ENCODE data around the gene WDR26. TPM values are rescaled to one million over a fixed set of nuclear protein-coding genes. Genes with fewer than 3 reads are reported as not detected.

WDR26 gene
- total RNA-seq, 1 experiment from 2014 or later: 84.9 TPM

DNA sequence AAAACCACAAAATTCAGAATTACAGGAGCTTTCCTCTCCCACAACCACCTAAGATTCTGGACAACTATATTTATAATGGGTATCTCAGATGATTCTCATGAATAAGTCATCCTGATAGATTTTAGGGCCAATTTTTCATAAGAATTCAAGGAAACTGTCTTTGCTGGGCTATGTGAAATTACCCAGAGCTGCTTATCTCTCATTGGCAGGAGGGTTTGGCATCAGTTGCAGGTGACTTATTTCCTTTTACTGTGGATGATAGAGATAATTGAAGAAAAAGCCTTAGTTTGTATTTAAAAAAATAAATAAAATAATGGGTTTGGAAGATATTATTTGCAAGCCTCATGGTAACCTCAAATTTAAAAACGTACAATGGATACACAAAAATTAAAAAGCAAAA, 38.2 kb upstream of the WDR26 start:
- TF ChIP-seq, protein P1, sequence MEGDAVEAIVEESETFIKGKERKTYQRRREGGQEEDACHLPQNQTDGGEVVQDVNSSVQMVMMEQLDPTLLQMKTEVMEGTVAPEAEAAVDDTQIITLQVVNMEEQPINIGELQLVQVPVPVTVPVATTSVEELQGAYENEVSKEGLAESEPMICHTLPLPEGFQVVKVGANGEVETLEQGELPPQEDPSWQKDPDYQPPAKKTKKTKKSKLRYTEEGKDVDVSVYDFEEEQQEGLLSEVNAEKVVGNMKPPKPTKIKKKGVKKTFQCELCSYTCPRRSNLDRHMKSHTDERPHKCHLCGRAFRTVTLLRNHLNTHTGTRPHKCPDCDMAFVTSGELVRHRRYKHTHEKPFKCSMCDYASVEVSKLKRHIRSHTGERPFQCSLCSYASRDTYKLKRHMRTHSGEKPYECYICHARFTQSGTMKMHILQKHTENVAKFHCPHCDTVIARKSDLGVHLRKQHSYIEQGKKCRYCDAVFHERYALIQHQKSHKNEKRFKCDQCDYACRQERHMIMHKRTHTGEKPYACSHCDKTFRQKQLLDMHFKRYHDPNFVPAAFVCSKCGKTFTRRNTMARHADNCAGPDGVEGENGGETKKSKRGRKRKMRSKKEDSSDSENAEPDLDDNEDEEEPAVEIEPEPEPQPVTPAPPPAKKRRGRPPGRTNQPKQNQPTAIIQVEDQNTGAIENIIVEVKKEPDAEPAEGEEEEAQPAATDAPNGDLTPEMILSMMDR (IDR thresholded peaks at IDR 0.05; ENCODE audit: unreplicated experiment): no peak
- Mint-ChIP-seq H3K9me3 (ENCODE audit: low read depth, unreplicated experiment) (no peaks in the 10 kb centered on the region), H3K4me1 (ENCODE audit: low read depth, unreplicated experiment) (no peaks in the 10 kb centered on the region), H3K27me3 (ENCODE audit: unreplicated experiment) (no peaks in the 10 kb centered on the region), H3K36me3 (ENCODE audit: insufficient read depth, unreplicated experiment) (no peaks in the 10 kb centered on the region), H3K4me3 (ENCODE audit: low read depth, unreplicated experiment) (no peak overlapping the region), H3K27ac (ENCODE audit: unreplicated experiment) (no peak overlapping the region)
- no TSS peak for BruUV-seq (replicated peaks)
- CTCF ChIA-PET: no interaction called here
- no peak for DNase-seq
- intact Hi-C loops (cut with micrococcal nuclease; ENCODE audit: unreplicated experiment): no loop called here

DNA sequence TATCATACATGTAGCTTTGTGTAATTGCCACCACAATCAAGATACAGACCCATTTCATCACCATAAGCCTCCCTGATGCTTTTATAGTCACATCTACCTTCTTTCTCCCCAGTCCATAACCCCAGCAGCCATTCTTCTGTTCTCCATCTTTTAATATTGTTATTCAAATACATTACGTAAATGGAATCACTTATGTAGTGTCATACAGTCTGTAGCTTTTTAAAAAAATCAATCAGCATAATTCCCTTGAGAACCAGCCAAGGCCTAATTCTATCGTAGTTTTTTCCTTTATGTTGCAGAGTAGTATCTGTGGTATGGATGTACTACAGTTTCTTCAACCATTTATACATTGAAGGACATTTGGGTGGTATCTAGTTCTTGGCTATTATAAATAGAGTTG, 31.6 kb upstream of the WDR26 start:
- Mint-ChIP-seq H3K4me1 (ENCODE audit: low read depth, unreplicated experiment) (no peaks in the 10 kb centered on the region), H3K27me3 (ENCODE audit: unreplicated experiment) (no peaks in the 10 kb centered on the region), H3K4me3 (ENCODE audit: low read depth, unreplicated experiment) (no peak overlapping the region), H3K36me3 (ENCODE audit: insufficient read depth, unreplicated experiment) (peaks cover 3% of the 10 kb centered on the region), H3K27ac (ENCODE audit: unreplicated experiment) (no peak overlapping the region), H3K9me3 (ENCODE audit: low read depth, unreplicated experiment) (no peaks in the 10 kb centered on the region)
- CTCF ChIA-PET: no interaction called here
- no peak for DNase-seq
- intact Hi-C loops (cut with micrococcal nuclease; ENCODE audit: unreplicated experiment): no loop called here
- BruUV-seq (replicated peaks): no TSS peak
- TF ChIP-seq, protein P1 (IDR thresholded peaks at IDR 0.05; ENCODE audit: unreplicated experiment): no peak

DNA sequence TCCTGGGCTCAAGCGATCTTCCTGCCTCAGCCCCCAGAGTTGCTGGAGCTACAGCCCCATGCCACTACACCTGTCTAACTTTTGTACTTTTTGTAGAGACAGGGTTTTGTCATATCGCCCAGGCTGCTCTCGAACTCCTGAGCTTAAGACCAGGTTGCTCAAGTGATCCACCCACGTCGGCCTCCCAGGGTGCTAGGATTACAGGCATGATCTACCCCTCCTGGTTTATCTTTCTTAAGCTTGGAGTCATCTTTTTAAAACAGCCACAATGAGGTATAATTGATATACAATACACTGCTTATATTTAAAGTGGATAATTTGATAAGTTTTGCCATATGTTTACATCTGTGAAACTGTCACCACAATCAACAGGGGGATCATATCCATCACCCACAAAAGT, 25.4 kb upstream of the WDR26 start:
- peaks cover 12% of the 10 kb centered on the region for H3K4me1 Mint-ChIP-seq (ENCODE audit: low read depth, unreplicated experiment)
- intact Hi-C loops (cut with micrococcal nuclease; ENCODE audit: unreplicated experiment): loop anchor here (5.0 kb wide), 1 partner anchor 43 kb away; no protein-coding TSS in a partner anchor
- H3K9me3 Mint-ChIP-seq (ENCODE audit: low read depth, unreplicated experiment): no peaks in the 10 kb centered on the region
- TF ChIP-seq, protein P1 (IDR thresholded peaks at IDR 0.05; ENCODE audit: unreplicated experiment): no peak
- H3K27ac Mint-ChIP-seq (ENCODE audit: unreplicated experiment): no peak overlapping the region
- BruUV-seq (replicated peaks): no TSS peak
- H3K27me3 Mint-ChIP-seq (ENCODE audit: unreplicated experiment): no peaks in the 10 kb centered on the region
- H3K36me3 Mint-ChIP-seq (ENCODE audit: insufficient read depth, unreplicated experiment): peaks cover 15% of the 10 kb centered on the region
- no peak for DNase-seq
- CTCF ChIA-PET: interaction anchor here (0.5 to 1.0 kb wide), 5 partner anchors 14 to 235 kb away, joined by 3 to 5 read pairs (median 3); no protein-coding TSS in a partner anchor
- H3K4me3 Mint-ChIP-seq (ENCODE audit: low read depth, unreplicated experiment): no peak overlapping the region

DNA sequence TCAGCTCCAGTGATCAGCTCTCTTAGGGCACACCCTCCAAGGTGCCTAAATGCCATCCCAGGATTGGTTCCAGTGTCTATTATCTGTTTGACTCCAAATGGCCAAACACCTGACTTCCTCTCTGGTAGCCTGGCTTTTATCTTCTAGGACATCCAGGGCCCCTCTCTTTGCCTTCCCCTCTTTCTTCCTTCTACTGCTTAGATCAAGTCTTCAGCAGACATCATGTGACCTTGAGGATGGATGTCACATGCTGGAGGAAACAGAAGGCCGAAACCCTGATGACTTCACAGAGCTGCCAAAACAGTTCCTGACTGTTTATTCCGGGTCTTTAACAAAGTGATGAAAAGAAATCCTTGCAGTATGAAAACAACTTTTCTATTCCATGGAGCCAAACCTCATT, 24.4 kb upstream of the WDR26 start:
- H3K27ac Mint-ChIP-seq (ENCODE audit: unreplicated experiment): no peak overlapping the region
- no TSS peak for BruUV-seq (replicated peaks)
- intact Hi-C loops (cut with micrococcal nuclease; ENCODE audit: unreplicated experiment): loop anchor here (5.0 kb wide), 1 partner anchor 42 kb away; no protein-coding TSS in a partner anchor

More for the DNA sequence above, 24.4 kb upstream of the WDR26 start:
- H3K4me1 Mint-ChIP-seq (ENCODE audit: low read depth, unreplicated experiment): peaks cover 22% of the 10 kb centered on the region
- H3K4me3 Mint-ChIP-seq (ENCODE audit: low read depth, unreplicated experiment): no peak overlapping the region
- TF ChIP-seq, protein P1 (IDR thresholded peaks at IDR 0.05; ENCODE audit: unreplicated experiment): no peak
- H3K9me3 Mint-ChIP-seq (ENCODE audit: low read depth, unreplicated experiment): no peaks in the 10 kb centered on the region
- CTCF ChIA-PET: no interaction called here
- peaks cover 21% of the 10 kb centered on the region for H3K36me3 Mint-ChIP-seq (ENCODE audit: insufficient read depth, unreplicated experiment)
- no peak for DNase-seq
- no peaks in the 10 kb centered on the region for H3K27me3 Mint-ChIP-seq (ENCODE audit: unreplicated experiment)
